Activated CD4-positive, alpha-beta T cell treated with anti-CD3 and anti-CD28 coated beads, Interleukin-2, amount 10 ng/mL, durations not matched to agents 24 days and 14 days (primary cell): Measurements from ENCODE around the gene TCF21. TPM values are rescaled to one million over a fixed set of nuclear protein-coding genes. Genes with fewer than 3 reads are reported as not detected.

Experiments
- DNase-seq: peaks from one replicate; pipeline ENCODE4 v3.0.0; 2022
- H3K27ac Mint-ChIP-seq: one replicate; pipeline ENCODE4 v1.8.0; 2022; ENCODE audit warnings: mild to moderate bottlenecking, mixed read lengths
- H3K27me3 Mint-ChIP-seq: one replicate; pipeline ENCODE4 v1.8.0; 2022; ENCODE audit warnings: mixed read lengths
- H3K36me3 Mint-ChIP-seq: one replicate; pipeline ENCODE4 v1.8.0; 2022; ENCODE audit warnings: low read depth, mild to moderate bottlenecking, mixed read lengths
- H3K4me1 Mint-ChIP-seq: one replicate; pipeline ENCODE4 v1.8.0; 2021; ENCODE audit warnings: mixed read lengths
- H3K4me3 Mint-ChIP-seq: one replicate; pipeline ENCODE4 v1.8.0; 2022; ENCODE audit warnings: mild to moderate bottlenecking, moderate library complexity, mixed read lengths
- H3K9me3 Mint-ChIP-seq: one replicate; pipeline ENCODE4 v1.8.0; 2021; ENCODE audit warnings: mixed read lengths
- intact Hi-C: fragments of 100-400 bp; cut with micrococcal nuclease; formaldehyde crosslinking; loops from one replicate; pipeline ENCODE4 v1.15.1; 2023
- total RNA-seq: library from RNA; stranded (reverse); gene quantifications from 2 replicates; pipeline ENCODE4 v1.2.3, GENCODE V29; 2022

Gene TCF21
- total RNA-seq, 1 donor from 2014 or later: not detected

DNA sequence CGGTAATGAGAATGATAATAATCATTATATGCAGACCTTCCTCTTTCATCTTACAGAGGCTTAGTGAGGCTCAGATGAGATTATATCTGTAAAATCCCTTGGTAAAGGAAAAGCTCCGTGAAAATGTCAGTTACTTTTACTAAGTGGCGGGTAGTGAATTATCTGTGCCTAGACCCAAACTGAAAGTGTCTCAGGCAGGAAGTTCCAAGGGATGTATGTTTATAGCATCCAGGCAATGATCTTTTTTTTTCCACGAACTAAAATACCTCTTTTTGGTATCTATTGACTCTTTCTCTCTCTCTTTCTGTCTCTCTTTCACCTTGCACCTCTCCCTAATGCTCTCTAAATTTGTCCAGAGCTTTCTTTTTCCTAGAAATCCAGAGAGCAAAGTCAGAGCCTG is 5.0 kb downstream of the TCF21 start:
- Mint-ChIP-seq H3K27ac (no peak overlapping the region), H3K4me3 (no peak overlapping the region)

GRCh38 chr6:133894369-133894768 is 5.5 kb downstream of the TCF21 start:
- H3K9me3 Mint-ChIP-seq: peaks cover 8% of the 10 kb centered on the region
- no peak overlapping the region for H3K4me3 Mint-ChIP-seq
- H3K4me1 Mint-ChIP-seq: peaks cover 25% of the 10 kb centered on the region
- peaks cover 88% of the 10 kb centered on the region for H3K27me3 Mint-ChIP-seq
- H3K27ac Mint-ChIP-seq: no peak overlapping the region
- no peaks in the 10 kb centered on the region for H3K36me3 Mint-ChIP-seq
- DNase-seq: no peak
- intact Hi-C loops: no loop called here

More for the DNA sequence above, 5.0 kb downstream of the TCF21 start:
- no peaks in the 10 kb centered on the region for H3K36me3 Mint-ChIP-seq
- peaks cover 91% of the 10 kb centered on the region for H3K27me3 Mint-ChIP-seq
- H3K4me1 Mint-ChIP-seq: peaks cover 25% of the 10 kb centered on the region
- no peak for DNase-seq
- peaks cover 8% of the 10 kb centered on the region for H3K9me3 Mint-ChIP-seq
- intact Hi-C loops: no loop called here

- peaks cover 24% of the 10 kb centered on the region for H3K4me1 Mint-ChIP-seq
- peaks cover 84% of the 10 kb centered on the region for H3K27me3 Mint-ChIP-seq
- H3K9me3 Mint-ChIP-seq: peaks cover 8% of the 10 kb centered on the region
- peak; percentile 21 for DNase-seq
- no peaks in the 10 kb centered on the region for H3K36me3 Mint-ChIP-seq
- no peak overlapping the region for H3K27ac Mint-ChIP-seq
- H3K4me3 Mint-ChIP-seq: no peak overlapping the region
- intact Hi-C loops: no loop called here
Observed at GRCh38 chr6:133894795-133895358, 6.0 kb downstream of the TCF21 start.

DNA sequence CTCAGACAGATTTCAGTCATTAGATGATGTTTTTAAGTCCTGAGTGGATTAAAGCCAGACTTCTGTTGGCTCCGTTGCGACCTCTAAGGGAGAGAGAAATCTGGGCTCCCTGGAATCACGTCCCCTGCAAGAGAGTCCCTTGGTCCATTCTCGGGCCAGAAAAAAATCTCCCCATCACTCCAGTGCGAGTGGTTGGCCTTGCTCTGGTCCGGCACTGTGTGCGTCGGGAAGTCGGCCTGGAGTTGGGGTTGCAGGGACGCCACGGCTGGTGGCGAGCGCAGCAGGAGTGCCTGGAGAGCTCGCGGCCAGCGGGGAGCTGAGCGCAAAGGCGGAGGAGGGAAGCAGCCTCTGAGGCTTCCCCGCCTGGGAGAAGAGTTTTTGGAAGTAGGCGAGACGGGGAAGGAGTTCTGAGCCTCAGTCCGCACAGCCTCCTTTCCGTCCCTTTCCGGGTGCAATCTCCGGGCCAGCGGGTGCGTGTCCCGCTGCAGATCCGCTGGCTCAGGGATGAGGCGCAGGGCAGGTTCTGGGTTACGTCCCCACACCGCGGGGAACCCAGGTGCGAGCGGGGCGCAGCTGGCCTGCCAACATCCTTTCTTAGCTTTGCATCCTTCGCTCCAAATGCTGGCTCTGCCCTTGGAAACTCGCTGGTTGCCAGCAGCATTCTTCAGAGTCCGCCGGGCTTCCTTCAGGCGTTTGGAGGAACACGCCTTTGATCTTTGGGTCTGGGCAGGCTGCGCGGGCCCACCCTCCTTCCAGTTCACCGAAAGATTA is 6.8 kb downstream of the TCF21 start:
- H3K27ac Mint-ChIP-seq: no peak overlapping the region
- H3K9me3 Mint-ChIP-seq: peaks cover 8% of the 10 kb centered on the region
- peaks cover 18% of the 10 kb centered on the region for H3K4me1 Mint-ChIP-seq
- intact Hi-C loops: no loop called here
- peaks cover 82% of the 10 kb centered on the region for H3K27me3 Mint-ChIP-seq
- H3K4me3 Mint-ChIP-seq: no peak overlapping the region
- DNase-seq: no peak
- no peaks in the 10 kb centered on the region for H3K36me3 Mint-ChIP-seq

GRCh38 chr6:133896344-133896721 is 7.4 kb downstream of the TCF21 start:
- Mint-ChIP-seq H3K9me3 (peaks cover 8% of the 10 kb centered on the region), H3K4me1 (peaks cover 13% of the 10 kb centered on the region), H3K4me3 (no peak overlapping the region), H3K36me3 (no peaks in the 10 kb centered on the region), H3K27me3 (peaks cover 78% of the 10 kb centered on the region), H3K27ac (no peak overlapping the region)
- DNase-seq: peak; percentile 40
- intact Hi-C loops: no loop called here

GRCh38 chr6:133898263-133898662 is 9.3 kb downstream of the TCF21 start:
- H3K27ac Mint-ChIP-seq: no peak overlapping the region
- peaks cover 64% of the 10 kb centered on the region for H3K27me3 Mint-ChIP-seq
- H3K36me3 Mint-ChIP-seq: no peaks in the 10 kb centered on the region
- H3K4me1 Mint-ChIP-seq: peaks cover 7% of the 10 kb centered on the region
- H3K4me3 Mint-ChIP-seq: no peak overlapping the region
- no peak for DNase-seq
- intact Hi-C loops: no loop called here
- peaks cover 4% of the 10 kb centered on the region for H3K9me3 Mint-ChIP-seq

- Mint-ChIP-seq H3K4me1 (no peaks in the 10 kb centered on the region), H3K36me3 (no peaks in the 10 kb centered on the region), H3K27me3 (peaks cover 62% of the 10 kb centered on the region), H3K9me3 (no peaks in the 10 kb centered on the region), H3K4me3 (no peak overlapping the region), H3K27ac (no peak overlapping the region)
- DNase-seq: no peak
- intact Hi-C loops: no loop called here
Observed at GRCh38 chr6:133899556-133899955, 10.6 kb downstream of the TCF21 start.

- no peaks in the 10 kb centered on the region for H3K4me1 Mint-ChIP-seq
- intact Hi-C loops: no loop called here
- H3K27ac Mint-ChIP-seq: no peak overlapping the region
- H3K36me3 Mint-ChIP-seq: no peaks in the 10 kb centered on the region
- DNase-seq: no peak
- H3K9me3 Mint-ChIP-seq: no peaks in the 10 kb centered on the region
- peaks cover 51% of the 10 kb centered on the region for H3K27me3 Mint-ChIP-seq
- H3K4me3 Mint-ChIP-seq: no peak overlapping the region
Observed at GRCh38 chr6:133903855-133904254, 14.9 kb downstream of the TCF21 start.

DNA sequence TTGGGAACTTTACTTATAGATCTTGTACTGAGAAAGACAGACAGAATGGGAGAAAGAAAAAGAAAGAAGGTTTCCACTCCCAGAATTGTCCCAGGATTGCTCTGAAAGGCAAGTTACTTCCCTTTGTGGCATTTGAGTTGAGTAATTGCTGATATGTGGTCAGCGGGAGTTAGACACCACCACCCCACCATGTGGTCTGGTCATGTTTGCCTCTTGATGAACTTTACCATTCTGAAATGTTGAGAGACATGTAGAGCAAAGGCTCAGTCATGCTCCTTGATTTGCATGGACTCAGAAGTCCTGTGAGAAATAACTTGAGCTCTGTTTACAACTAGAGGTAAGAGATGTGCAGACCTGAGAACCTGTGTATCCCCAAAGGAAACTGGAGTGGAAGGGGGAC is 17.1 kb downstream of the TCF21 start:
- no peak for DNase-seq
- Mint-ChIP-seq H3K27ac (no peak overlapping the region), H3K4me3 (no peak overlapping the region), H3K4me1 (no peaks in the 10 kb centered on the region), H3K9me3 (no peaks in the 10 kb centered on the region), H3K27me3 (peaks cover 52% of the 10 kb centered on the region), H3K36me3 (no peaks in the 10 kb centered on the region)
- intact Hi-C loops: no loop called here

DNA sequence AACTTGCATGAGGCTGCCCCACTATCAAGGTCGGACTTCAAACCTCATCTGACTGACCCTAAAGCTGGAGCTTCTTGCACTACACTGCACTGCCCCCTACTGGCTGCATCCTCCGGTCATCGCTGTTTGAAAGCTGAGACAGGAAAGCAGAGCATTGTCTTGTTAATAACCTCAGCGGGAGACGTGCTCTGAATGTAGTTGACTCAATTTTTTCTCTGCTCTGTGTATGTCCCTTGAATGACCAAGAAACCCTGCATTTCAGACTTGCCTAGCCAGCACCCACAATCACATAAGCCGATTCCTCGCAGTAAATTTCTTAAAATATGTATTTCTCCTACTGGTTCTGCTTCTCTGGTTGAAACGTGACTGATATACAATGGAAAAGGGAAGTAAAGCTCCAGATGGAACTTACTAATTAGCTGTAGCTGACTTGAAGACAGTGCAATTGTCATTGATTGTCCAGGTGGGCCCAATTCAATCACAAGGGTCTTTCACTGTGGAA is 27.8 kb downstream of the TCF21 start:
- Mint-ChIP-seq H3K9me3 (no peaks in the 10 kb centered on the region), H3K36me3 (no peaks in the 10 kb centered on the region), H3K4me1 (peaks cover 3% of the 10 kb centered on the region), H3K4me3 (no peak overlapping the region), H3K27ac (no peak overlapping the region), H3K27me3 (peaks cover 29% of the 10 kb centered on the region)
- peak; percentile 91 for DNase-seq
- intact Hi-C loops: loop anchor here (1.0 kb wide), 2 partner anchors 79 to 347 kb away; no protein-coding TSS in a partner anchor

- H3K9me3 Mint-ChIP-seq: no peaks in the 10 kb centered on the region
- intact Hi-C loops: no loop called here
Observed at GRCh38 chr6:133917781-133918180, 28.9 kb downstream of the TCF21 start.

DNA sequence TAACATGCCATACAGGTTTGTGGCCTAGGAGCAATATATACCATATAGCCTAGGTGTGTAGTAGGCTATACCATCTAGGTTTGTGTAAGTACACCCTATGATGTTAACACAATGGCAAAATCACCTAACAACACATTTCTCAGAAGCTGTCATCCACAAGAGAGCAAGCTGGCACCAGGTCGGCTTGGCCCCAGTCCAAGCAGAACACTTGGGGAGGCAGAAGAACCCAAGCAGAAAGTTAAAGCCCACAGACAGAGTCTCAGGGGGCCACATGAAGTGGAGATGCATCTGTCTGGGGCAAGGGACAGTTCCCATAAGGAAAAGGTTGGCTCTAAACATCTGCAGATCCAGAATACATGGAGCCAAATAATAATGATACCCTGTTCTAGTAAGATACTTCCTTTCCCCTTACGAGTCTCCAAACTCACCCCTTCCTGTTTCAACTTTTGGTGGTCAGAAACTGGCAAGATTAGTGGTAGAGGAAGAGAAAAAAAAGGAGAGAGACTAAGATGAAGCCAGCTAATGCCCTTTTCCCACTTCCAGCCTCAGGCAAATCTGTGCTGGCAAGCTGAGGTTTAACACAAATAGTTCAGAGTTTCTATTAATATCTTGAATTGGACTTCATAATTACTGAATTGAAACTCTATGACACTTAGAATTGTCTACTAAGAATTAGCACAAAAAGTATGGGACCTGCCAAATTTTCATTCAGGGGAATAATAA is 29.5 kb downstream of the TCF21 start:
- intact Hi-C loops: no loop called here
- peaks cover 3% of the 10 kb centered on the region for H3K4me1 Mint-ChIP-seq
- H3K27me3 Mint-ChIP-seq: peaks cover 20% of the 10 kb centered on the region
- DNase-seq: no peak
- no peak overlapping the region for H3K27ac Mint-ChIP-seq
- H3K4me3 Mint-ChIP-seq: no peak overlapping the region
- no peaks in the 10 kb centered on the region for H3K36me3 Mint-ChIP-seq
- H3K9me3 Mint-ChIP-seq: no peaks in the 10 kb centered on the region

More at GRCh38 chr6:133917781-133918180, 28.9 kb downstream of the TCF21 start:
- no peak overlapping the region for H3K4me3 Mint-ChIP-seq
- peaks cover 25% of the 10 kb centered on the region for H3K27me3 Mint-ChIP-seq
- no peak overlapping the region for H3K27ac Mint-ChIP-seq
- peaks cover 3% of the 10 kb centered on the region for H3K4me1 Mint-ChIP-seq
- DNase-seq: no peak
- no peaks in the 10 kb centered on the region for H3K36me3 Mint-ChIP-seq

- no peaks in the 10 kb centered on the region for H3K36me3 Mint-ChIP-seq
- H3K4me1 Mint-ChIP-seq: peaks cover 3% of the 10 kb centered on the region
- intact Hi-C loops: no loop called here
- peaks cover 20% of the 10 kb centered on the region for H3K27me3 Mint-ChIP-seq
- no peaks in the 10 kb centered on the region for H3K9me3 Mint-ChIP-seq
- H3K27ac Mint-ChIP-seq: no peak overlapping the region
- DNase-seq: no peak
- H3K4me3 Mint-ChIP-seq: no peak overlapping the region
Observed at GRCh38 chr6:133919362-133919761, 30.4 kb downstream of the TCF21 start.

DNA sequence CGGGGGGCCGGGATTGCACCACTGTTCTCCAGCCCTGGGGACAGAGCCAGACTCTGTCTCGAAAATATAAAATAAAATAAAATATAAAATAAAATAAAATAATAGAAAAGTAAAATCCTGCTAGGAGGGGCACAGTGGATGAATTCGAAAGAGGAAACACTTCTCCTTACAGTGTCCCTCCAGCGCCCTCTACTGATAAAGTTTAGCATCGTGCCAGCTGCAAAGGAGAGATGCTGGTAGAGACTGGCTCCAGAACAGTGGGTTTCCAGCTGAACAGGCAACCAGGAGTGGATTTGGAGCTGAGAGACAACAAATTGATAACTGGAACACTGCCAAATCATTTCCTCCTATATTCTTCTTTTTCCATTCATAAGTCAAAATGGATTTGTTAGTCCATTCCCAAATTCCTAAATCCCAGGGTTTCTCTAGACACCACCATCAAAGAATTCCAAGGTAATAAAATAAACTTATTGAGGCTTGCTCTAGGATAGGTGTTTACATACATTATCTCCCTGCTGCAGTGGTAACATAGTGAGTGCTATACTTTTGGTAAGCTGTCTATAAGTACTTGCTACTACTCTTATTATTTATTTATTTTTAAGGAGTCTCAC is 32.4 kb downstream of the TCF21 start:
- Mint-ChIP-seq H3K4me3 (no peak overlapping the region), H3K4me1 (peaks cover 3% of the 10 kb centered on the region), H3K9me3 (no peaks in the 10 kb centered on the region), H3K36me3 (no peaks in the 10 kb centered on the region), H3K27ac (no peak overlapping the region), H3K27me3 (peaks cover 22% of the 10 kb centered on the region)
- intact Hi-C loops: no loop called here
- peak; percentile 92 for DNase-seq
